ENCODE measurements around the gene SPATA31E1.
"Not testable (repeated sequence)": the region's sequence is repeated elsewhere in the genome, so short reads cannot be mapped to it uniquely, and the experiment has no call there.

The SPATA31E1 gene

DNA sequence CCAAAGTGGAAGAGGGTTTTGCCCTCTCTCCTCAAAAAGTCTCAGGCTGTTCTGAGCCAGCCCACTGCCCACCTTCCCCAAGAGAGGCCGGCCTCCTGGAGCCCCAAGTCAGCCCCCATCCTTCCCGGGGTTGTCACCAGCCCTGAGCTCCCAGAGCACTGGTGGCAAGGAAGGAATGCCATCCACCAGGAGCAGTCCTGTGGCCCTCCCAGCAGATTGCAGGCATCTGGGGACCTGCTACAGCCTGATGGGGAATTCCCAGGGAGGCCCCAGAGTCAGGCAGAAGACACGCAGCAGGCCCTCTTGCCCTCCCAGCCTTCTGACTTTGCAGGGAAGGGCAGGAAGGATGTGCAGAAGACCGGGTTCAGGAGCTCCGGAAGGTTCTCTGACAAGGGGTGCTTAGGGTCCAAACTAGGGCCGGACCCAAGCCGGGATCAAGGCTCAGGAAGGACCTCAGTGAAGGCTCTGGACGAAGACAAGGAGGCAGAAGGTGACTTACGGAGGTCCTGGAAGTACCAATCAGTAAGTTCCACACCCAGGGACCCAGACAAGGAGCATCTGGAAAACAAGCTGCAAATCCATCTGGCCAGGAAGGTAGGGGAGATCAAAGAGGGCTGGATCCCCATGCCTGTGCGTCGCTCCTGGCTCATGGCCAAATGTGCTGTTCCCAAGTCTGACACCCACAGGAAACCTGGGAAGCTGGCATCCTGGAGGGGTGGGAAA lies 3.7 kb downstream of the SPATA31E1 start:
- no peak for DNase-seq (ENCODE audit: low read depth)

DNA sequence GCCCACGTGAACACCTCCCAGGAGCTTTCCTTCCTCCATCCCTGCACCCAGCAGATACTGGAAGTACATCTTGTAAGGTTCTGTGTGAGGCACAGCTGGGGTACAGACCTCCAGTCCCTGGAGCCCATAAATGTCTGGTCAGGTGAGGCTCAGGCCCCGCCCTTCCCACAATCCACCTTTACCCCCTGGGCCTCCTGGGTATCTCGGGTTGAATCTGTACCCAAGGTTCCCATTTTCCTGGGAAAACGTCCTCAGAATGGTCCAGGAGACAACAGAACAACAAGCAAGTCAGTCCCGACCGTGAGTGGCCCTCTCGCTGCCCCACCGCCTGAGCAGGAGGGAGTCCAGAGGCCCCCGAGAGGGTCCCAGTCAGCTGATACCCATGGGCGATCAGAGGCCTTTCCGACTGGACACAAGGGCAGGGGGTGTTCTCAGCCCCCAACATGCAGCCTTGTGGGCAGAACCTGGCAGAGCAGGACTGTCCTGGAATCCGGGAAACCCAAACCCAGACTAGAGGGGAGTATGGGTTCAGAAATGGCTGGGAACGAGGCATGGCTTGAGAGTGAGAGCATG lies 4.3 kb downstream of the SPATA31E1 start:
- no peak for DNase-seq (ENCODE audit: low read depth)

DNA sequence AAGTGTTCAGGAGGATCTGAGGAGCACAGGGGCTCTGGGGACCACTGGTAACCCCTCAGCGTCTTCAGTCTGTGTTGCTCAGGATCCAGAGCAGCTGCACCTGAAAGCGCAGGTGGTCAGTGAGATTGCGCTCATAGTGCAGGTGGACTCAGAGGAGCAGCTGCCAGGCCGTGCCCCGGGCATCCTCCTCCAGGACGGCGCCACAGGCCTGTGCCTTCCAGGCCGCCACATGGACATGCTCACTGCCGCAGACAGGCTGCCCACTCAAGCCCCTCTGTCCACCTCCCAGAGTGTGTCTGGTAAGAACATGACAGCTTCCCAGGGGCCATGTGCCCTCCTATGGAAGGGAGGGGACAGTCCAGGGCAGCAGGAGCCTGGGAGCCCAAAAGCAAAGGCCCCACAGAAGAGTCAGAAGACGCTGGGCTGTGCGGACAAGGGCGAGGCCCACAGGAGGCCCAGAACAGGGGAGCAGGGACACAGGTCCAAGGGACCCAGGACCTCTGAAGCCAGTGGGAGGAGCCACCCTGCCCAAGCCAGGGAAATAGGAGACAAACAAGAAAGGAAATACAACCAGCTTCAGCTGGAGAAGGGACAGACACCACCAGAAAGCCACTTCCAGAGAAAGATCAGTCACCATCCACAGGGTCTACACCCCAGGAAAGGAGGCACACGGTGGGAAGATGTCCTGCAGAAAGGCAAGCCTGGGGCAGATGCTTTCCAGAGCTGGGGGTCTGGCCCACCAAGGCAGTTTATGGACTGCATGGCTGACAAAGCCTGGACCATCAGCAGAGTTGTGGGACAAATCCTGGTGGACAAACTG lies 5.2 kb downstream of the SPATA31E1 start:
- no peak for DNase-seq (ENCODE audit: low read depth)

DNA sequence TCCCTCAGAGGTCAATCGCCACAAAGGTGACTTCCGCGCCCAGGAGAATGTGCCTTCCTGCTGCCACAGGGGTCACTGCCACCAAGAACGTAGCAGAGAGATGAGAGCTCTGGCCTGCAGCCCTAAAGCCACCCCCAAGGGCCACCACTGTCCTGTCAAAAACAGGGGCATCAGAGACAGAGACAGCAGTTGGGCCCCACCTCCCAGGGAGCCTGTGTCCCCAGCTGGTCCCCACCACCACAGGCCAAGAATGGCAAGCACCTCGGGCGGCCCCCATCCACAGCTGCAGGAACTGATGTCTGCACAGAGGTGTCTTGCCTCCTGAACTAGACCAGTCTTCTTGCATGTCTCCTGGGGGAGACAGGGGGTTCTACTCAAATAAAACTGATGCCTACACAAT lies 5.8 kb downstream of the SPATA31E1 start:
- no peak for DNase-seq (ENCODE audit: low read depth)

DNA sequence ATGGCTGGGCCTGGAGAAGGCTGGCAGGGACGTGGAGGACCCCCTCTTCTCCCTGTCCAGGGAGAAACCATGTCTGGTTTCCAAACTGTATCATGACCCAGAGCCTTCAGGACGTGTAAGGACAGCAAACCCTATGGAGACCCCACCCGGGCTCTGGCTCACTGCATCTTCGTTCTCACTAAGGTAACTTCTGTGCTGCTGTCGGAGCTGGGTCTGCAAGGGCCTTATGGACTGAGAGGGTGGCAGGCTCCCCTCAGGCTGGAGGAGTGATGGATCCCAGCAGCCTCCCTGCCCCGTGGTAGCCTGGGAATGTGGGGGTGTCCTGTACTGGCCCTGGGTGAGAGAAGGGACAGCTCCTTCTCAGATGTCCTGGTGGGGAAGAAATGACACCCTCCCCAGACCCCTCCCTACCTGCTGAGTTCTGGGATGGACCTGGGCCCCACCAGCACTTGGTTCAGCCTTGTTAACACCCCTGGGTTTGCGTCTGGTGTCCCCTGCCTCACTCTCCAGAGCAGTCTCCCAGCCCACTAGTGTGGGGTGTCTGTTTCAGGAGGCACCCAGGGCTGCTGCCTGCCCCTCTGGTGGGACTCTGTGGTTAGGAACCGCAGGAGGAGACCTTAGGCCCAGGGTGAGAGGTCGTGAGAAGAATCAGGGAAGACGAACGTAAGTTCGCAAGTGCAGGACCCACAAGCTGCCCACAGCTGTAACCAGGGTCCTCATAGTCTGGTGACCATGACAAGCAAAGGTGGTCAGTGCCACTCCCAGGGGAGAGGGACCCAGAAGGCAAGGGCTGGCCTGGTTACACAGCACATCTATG lies 6.6 kb downstream of the SPATA31E1 start:
- no peak for DNase-seq (ENCODE audit: low read depth)

DNA sequence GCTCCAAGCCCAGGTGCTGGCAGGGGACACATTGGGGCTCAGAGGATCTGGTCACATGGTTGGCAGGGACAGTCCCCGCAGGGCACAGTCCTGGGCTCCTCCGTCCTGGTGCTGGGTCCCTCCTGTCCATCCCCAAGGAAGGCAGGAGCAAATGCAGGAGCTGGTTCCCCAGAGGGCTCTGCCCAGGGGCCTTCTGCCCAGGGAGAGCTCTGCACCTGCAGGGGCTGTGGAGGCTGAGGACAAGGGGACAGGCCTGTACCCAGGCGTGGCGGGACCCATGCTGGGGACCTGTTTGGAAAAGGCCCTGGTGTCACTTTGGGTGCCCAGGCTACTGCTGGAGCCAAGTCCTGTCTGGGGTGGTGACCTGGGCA lies 7.2 kb downstream of the SPATA31E1 start:
- DNase-seq (ENCODE audit: low read depth) = no peak

DNA sequence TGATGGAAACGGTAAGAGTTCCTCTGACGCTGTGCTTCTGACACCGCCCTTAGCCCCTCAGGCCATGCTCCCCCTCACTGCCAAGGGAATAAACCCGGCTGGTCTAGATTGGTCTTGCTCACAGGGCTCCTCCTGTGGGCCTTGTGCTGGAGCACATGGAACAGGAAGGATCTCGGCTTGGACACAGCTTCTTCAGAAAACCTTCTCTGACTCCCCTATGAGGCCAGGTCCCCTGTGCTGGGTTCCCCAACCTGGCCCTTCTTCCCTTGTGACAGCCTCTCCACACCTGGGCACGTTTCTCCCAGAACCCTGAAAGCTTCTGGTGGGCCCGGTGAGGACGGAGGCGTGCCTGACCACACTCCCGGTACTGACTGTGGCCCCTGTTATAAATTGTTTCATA lies 8.2 kb downstream of the SPATA31E1 start:
- no peak for DNase-seq (ENCODE audit: low read depth)

DNA sequence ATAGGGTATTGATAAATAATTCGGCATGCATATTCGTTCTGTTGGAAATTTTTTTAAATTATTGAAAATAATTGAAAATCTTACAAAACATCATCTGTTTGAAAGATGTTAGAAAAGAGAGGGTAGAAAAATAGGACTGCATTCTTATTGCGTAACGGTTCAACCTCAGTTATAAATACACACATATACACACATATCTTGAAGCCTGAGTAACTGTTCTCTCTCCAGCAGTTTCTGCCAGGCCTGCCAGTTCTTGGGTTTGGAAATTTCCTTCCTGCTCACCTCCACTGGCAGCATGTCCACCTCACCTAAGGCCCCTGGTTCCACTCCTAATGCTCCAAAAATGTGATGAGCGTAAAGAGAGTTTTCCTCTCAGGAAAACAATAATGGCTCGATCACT lies 9.1 kb downstream of the SPATA31E1 start:
- no peak for DNase-seq (ENCODE audit: low read depth)

DNA sequence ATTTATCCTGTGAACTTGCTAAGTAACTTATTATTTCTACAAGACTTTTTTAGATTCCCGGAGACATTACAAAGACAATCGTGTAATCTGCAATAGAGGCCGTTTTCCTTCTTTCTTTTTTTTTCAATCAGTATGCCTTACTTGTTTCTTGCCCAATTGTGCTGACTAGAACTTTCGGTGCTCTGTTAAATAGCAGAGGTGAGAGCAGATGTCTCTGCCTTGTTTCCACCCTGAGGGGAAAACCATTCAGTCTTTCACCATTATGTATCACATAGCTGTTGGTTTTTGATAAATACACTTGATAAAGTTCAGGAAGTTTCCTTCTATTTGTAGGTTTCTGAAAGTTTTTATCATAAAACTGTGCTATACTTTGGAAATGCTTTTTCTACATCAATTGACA lies 10.3 kb downstream of the SPATA31E1 start:
- no peak for DNase-seq (ENCODE audit: low read depth)

DNA sequence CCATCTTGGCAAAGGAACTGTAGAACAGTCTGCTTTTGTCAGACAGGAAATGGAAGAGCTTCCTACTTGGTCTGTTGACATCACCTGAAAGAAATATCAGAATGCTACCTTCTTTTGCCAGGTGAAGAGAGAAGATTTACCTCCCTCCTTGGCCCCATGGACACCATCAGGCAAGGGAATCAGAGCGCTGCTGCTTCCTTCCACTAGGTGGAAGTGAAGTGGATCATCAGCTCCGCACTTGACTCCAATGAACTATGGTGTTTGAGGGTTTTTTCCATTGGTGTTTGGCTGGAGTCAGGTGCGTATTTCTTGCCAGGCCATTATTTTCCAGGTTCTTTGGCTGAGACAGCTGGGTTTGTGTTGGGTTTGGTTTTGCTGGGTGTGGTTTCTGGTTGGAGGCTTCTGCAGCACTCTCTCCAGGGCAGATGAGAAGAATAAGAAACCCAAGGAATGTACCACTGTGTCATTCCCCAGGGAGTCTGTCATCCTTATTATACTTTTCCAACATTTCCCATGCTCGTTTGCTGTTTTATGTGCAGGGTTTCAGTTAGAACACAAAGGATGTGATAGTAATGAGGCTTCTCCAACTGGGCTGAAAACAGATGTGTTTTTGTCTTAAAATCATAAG lies 12.4 kb downstream of the SPATA31E1 start:
- DNase-seq (ENCODE audit: low read depth) = no peak

DNA sequence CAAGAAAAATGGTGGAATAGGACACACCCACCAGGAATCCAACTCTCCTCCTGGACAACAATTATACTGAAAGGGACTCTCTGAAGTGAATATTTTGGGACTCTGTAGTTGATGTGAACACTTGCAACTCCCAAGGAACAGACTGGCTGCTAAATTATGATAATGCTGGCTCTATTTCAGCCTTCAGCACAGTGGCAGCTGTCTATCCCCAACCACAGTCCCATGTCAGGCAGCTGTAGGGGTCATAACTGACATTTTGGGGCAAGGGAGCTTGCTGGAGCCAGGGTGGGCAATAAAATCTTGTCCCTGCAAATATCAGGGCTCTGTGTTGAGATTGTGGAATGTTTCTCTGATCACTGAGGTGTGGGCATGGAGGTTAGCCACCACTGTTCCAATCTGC lies 14.2 kb downstream of the SPATA31E1 start:
- DNase-seq (ENCODE audit: low read depth) = no peak

DNA sequence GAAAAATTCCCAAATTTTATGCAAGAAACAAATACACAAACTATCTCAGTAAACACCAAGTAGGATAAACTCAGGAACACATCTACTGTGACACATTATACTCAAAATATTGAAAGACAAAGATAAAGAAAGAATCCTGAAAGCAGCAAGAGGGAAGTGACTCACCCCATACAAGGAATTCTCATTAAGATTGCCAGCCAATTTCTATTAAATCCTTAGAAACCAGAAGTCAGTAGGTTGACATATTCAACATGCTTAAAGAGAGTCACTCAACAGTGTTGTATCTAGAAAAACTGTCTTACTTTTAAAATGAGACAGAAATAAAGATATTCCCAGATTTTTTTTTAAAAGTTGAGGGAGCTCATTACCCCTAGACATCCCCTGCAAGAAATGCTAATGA lies 15.5 kb downstream of the SPATA31E1 start:
- no peak for DNase-seq (ENCODE audit: low read depth)

DNA sequence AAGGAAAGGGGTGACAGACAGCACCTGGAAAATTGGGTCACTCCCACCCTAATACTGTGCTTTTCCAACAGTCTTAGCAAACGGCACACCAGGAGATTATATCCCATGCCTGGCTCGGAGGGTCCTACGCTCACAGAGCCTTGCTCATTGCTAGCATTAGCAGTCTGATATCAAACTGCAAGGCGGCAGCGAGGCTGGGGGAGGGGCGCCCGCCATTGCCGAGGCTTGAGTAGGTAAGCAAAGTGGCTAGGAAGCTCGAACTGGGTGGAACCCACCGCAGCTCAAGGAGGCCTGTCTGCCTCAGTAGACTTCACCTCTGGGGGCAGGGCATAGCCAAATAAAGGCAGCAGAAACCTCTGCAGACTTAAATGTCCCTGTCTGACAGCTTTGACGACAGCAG lies 19.7 kb downstream of the SPATA31E1 start:
- DNase-seq (ENCODE audit: low read depth) = not testable (repeated sequence)

DNA sequence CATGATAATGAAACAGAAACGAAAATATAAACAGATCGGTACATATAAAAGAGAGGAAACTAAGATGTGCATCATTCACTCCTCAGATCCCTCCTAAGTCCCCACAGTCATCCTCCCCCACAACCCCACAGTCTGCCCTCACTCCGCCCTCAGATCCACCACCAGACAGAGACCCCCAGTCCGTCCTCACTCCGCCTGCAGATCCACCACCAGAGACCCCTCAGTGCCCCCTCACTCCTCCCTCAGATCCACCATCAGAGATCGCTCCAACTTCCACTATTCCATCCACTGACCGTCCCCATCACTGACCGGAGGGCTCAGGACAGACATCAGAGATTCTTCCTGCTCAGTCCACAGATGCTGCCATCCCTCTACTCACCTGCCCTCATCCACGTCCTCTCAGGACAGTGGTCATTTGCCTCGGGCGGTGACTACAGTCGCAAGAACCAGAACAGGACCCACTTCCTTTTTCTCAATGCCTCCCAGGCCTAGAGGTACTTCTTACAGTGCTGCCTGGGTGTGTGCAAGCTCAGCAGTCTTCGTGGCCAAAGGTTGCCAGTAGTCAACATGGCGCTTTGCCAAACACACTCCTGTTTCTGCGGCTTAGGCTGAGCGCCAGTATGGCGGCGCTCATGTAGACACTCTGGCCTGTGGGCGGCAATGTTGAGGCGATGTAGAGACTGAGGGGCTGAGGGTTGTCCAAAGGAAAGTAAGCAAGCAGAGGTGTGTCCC lies 26.8 kb downstream of the SPATA31E1 start:
- no peak for DNase-seq (ENCODE audit: low read depth)

DNA sequence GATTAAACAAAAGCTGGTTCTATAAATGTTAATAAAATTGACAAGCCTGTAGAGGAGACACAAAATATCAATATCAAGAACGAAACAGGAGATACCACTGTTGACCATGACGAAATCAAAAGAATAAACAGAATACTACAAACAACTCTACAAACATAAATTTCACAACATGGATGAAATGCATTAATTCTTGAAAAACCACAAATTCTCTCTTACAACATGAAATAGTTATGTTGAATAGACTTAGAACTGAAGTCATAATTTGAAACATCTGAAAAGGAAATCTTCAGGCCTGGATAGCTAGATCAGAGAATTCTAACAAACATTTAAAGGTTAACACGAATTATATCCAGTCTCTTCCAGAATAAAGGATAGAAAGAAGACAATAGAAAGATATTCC lies 28.1 kb downstream of the SPATA31E1 start:
- no peak for DNase-seq (ENCODE audit: low read depth)

DNA sequence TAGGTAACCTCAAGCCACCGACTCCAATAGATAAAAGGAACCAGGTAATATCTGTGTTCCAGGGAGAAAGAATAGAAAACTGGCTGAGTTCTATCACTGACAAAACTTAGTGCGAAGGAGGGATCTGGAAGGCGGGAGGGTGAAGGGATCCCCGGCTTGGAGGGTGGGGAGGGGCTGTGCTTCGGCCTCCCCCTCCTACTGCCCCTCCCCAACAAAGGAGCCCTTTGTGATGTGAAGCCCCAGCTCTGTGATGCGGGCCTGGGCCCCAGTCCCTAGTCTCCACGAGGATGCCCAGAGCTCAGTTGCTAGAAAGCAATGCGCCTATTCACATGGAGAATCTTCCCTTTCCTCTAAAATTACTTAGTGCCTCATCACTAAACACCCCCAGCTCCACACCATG lies 35.0 kb downstream of the SPATA31E1 start, which contains the start of gene SPATA31C1:
Gene SPATA31C1, plus strand, starts transcription at position 301 of the 400 bp plus-strand sequence.
- not testable (repeated sequence) for DNase-seq (ENCODE audit: low read depth)

DNA sequence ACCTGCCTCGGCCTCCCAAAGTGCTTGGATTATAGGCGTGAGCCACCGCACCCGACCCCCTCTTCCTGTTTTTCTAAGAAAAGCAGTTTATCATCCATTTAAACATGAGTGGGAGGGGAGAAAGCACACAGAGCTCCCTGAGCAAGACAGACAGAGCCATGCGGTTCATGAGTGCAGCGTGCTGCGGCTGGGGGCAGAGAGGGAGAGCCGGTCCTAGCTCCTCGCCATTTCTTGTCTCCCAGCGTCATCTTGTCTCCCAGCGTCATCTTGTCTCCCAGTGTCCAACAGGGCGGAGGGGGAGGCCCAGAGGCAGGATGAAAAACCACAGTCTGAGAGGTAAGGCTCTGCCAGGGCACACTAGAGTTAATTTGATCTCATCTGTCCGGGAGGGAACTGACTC lies 36.3 kb downstream of the SPATA31E1 start:
- not testable (repeated sequence) for DNase-seq (ENCODE audit: low read depth)

DNA sequence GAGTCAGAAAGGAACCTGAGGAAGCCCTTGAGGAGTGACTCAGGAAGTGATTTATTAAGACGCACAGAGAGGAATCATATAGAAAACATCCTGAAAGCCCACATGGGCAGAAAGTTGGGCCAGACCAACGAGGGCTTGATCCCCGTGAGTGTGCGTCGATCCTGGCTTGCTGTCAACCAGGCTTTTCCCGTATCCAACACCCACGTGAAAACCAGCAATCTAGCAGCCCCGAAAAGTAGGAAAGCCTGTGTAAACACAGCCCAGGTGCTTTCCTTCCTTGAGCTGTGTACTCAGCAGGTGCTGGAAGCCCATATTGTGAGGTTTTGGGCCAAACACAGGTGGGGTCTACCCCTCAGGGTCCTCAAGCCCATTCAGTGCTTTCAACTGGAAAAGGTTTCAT lies 38.9 kb downstream of the SPATA31E1 start:
- DNase-seq (ENCODE audit: low read depth) = not testable (repeated sequence)

DNA sequence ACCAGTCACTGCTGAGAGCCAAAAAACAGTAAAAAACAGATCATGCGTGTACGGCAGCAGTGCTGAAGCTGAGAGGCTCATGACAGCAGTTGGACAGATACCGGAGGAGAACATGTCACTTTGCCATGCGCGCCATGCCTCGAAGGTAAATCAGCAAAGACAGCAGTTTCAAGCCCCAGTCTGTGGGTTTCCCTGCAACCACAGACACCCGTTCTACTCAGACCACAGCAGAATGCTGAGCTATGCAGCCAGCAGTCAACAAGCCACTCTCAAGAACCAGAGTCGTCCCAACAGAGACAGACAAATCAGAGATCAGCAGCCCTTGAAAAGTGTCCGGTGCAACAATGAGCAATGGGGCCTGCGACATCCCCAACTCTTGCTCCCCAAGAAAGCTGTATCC lies 40.3 kb downstream of the SPATA31E1 start:
- not testable (repeated sequence) for DNase-seq (ENCODE audit: low read depth)

DNA sequence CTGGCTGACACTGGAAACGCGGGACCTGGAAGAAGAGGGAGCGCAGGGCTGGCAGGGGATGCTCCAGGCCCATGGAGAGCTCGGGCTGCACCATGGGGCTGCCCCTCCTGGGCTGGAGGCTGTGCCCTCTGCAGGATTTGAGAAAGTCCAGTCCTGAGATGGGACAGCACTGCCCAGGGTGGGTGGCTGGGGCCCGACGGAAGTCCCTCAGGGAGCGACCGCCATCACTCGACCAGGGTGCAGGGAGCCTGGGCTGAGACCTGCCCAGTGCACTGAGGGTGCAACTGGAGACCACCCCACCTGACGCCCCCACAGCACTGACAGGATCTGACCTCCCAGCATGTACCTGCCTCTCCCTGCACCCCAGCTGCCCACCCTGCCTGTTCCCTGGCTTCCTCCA lies 42.2 kb downstream of the SPATA31E1 start:
- DNase-seq (ENCODE audit: low read depth) = not testable (repeated sequence)

DNA sequence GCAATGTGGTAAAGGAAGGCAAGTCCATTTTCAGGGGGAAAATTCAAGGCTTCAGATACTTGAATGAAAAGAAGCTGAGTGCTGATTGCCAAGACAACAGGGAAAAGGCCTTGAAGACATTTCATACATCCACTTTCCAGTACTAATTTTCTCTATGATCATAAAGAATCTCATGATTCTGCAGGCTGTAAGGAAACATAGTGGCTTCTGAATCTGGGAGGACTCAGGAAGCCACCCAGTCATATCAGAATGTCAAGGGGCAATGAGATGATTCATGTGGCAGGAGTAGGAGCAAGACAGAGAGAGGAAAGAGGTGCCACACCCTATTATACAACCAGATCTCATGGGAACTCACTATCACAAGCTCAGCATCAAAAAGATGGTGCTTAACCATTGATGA lies 46.5 kb downstream of the SPATA31E1 start:
- DNase-seq (ENCODE audit: low read depth) = not testable (repeated sequence)

All from non-pigmented ciliary epithelial cell (primary cell).